GM10248 (cell line): ENCODE results near the gene ARMC6.

Experiments
- CTCF ChIA-PET: fragments of 300-600 bp; sonication (Branson Sonifier 250); formaldehyde crosslinking; extraction: SDS; loops from one replicate; lab custom pipeline; 2021; ENCODE audit warnings: antibody characterized with exemption; lab: Yijun Ruan, JAX
- POLR2A ChIA-PET: fragments of 350-650 bp; sonication (Branson Sonifier 250); formaldehyde crosslinking; extraction: SDS; loops from one replicate; lab custom pipeline; 2020; ENCODE audit warnings: antibody characterized with exemption; lab: Yijun Ruan, JAX
- DNase-seq: peaks from one replicate; pipeline ENCODE4 v3.0.0; 2012; ENCODE audit errors: extremely low spot score
- CTCF ChIP-seq: IDR thresholded peaks from 2 replicates; pipeline ENCODE4 v1.5.1; 2012; ENCODE audit warnings: mild to moderate bottlenecking, low read depth; ENCODE audit errors: extremely low read depth, missing control alignments, control extremely low read depth

Gene ARMC6

GRCh38 chr19:19059837-19060611, 26.6 kb downstream of the ARMC6 start:
- CTCF ChIA-PET = no interaction called here
- DNase-seq = no peak
- POLR2A ChIA-PET = interaction anchor here (0.5 to 1.0 kb wide), 2 partner anchors 11 to 141 kb away, joined by 3 to 5 read pairs; partner anchors contain the start of genes COPE and DDX49
- no peak for TF ChIP-seq CTCF

GRCh38 chr19:19061506-19061905, 28.1 kb downstream of the ARMC6 start:
- TF ChIP-seq CTCF = no peak
- CTCF ChIA-PET = interaction anchor here (3.4 kb wide), 1 partner anchor 8 kb away, joined by 23 read pairs; no protein-coding TSS in a partner anchor
- no peak for DNase-seq
- POLR2A ChIA-PET = no interaction called here

- ChIA-PET POLR2A (no interaction called here), CTCF (interaction anchor here (0.6 to 3.4 kb wide), 5 partner anchors 9 to 112 kb away, joined by 3 to 23 read pairs (median 4); no protein-coding TSS in a partner anchor)
- no peak for TF ChIP-seq CTCF
- no peak for DNase-seq
Observed at GRCh38 chr19:19062454-19063182, 29.2 kb downstream of the ARMC6 start.

- ChIA-PET POLR2A (interaction anchor here (0.6 kb wide), 1 partner anchor 802 kb away, joined by 3 read pairs; the partner anchor contains the start of gene ZNF253), CTCF (interaction anchor here (0.6 to 3.4 kb wide), 5 partner anchors 10 to 111 kb away, joined by 3 to 23 read pairs (median 4); no protein-coding TSS in a partner anchor)
- DNase-seq = peak; percentile 100
- no peak for TF ChIP-seq CTCF
Observed at GRCh38 chr19:19063183-19064097, 30.0 kb downstream of the ARMC6 start, which contains the start of gene SLC25A42. SLC25A42 (plus strand) TSS chr19:19063994; CDS start chr19:19096125, 32,131 bp downstream.

- TF ChIP-seq CTCF = peak; percentile 25
- DNase-seq = no peak
- ChIA-PET POLR2A (interaction anchor here (0.6 kb wide), 1 partner anchor 801 kb away, joined by 3 read pairs; the partner anchor contains the start of gene ZNF253), CTCF (interaction anchor here (1.0 to 3.4 kb wide), 5 partner anchors 11 to 110 kb away, joined by 3 to 23 read pairs (median 4); no protein-coding TSS in a partner anchor)
Observed at GRCh38 chr19:19064098-19064722, 30.8 kb downstream of the ARMC6 start.
